Measurements from ENCODE around the gene DIPK1A.

DIPK1A gene

GRCh38 chr1:92922356-92923035 lies 38.8 kb downstream of the DIPK1A start:
- Histone ChIP-seq H3K27me3 (replicated peaks; ENCODE audit: control insufficient read depth, insufficient read depth, low read length) (no peaks in the 10 kb centered on the region), H3K4me3 (replicated peaks; ENCODE audit: low read depth, low read length) (no peak overlapping the region), H3K36me3 (ENCODE audit: control insufficient read depth, insufficient read depth, low read length) (no peaks in the 10 kb centered on the region; the same call in 1 of the 2 replicates)
- DNase-seq (ENCODE audit: extremely low read depth, insufficient read length) = no peak
- no peak for TF ChIP-seq CTCF (IDR thresholded peaks at IDR 0.05; ENCODE audit: insufficient read depth, low read length, poor library complexity, severe bottlenecking)

- no peak for TF ChIP-seq CTCF (IDR thresholded peaks at IDR 0.05; ENCODE audit: insufficient read depth, low read length, poor library complexity, severe bottlenecking)
- DNase-seq (ENCODE audit: extremely low read depth, insufficient read length) = no peak
- H3K36me3 ChIP-seq (ENCODE audit: control insufficient read depth, insufficient read depth, low read length) = no peaks in the 10 kb centered on the region; the same call in 1 of the 2 replicates
- no peak overlapping the region for H3K4me3 ChIP-seq (replicated peaks; ENCODE audit: low read depth, low read length)
- H3K27me3 ChIP-seq (replicated peaks; ENCODE audit: control insufficient read depth, insufficient read depth, low read length) = no peaks in the 10 kb centered on the region
Measured at GRCh38 chr1:92921031-92922023, 39.9 kb downstream of the DIPK1A start.

- H3K36me3 ChIP-seq (ENCODE audit: control insufficient read depth, insufficient read depth, low read length) = no peaks in the 10 kb centered on the region; the same call in 1 of the 2 replicates
- DNase-seq (ENCODE audit: extremely low read depth, insufficient read length) = no peak
Measured at GRCh38 chr1:92916899-92917298, 44.4 kb downstream of the DIPK1A start.

GRCh38 chr1:92915547-92915946 lies 45.7 kb downstream of the DIPK1A start:
- no peak for TF ChIP-seq CTCF (IDR thresholded peaks at IDR 0.05; ENCODE audit: insufficient read depth, low read length, poor library complexity, severe bottlenecking)
- no peak for DNase-seq (ENCODE audit: extremely low read depth, insufficient read length)
- no peak overlapping the region for H3K4me3 ChIP-seq (replicated peaks; ENCODE audit: low read depth, low read length)
- no peaks in the 10 kb centered on the region for H3K27me3 ChIP-seq (replicated peaks; ENCODE audit: control insufficient read depth, insufficient read depth, low read length)
- no peaks in the 10 kb centered on the region for H3K36me3 ChIP-seq (ENCODE audit: control insufficient read depth, insufficient read depth, low read length)

More at GRCh38 chr1:92916899-92917298, 44.4 kb downstream of the DIPK1A start:
- no peak for TF ChIP-seq CTCF (IDR thresholded peaks at IDR 0.05; ENCODE audit: insufficient read depth, low read length, poor library complexity, severe bottlenecking)
- Histone ChIP-seq H3K4me3 (replicated peaks; ENCODE audit: low read depth, low read length) (no peak overlapping the region), H3K27me3 (replicated peaks; ENCODE audit: control insufficient read depth, insufficient read depth, low read length) (no peaks in the 10 kb centered on the region)

- Histone ChIP-seq H3K4me3 (replicated peaks; ENCODE audit: low read depth, low read length) (no peak overlapping the region), H3K36me3 (ENCODE audit: control insufficient read depth, insufficient read depth, low read length) (no peaks in the 10 kb centered on the region), H3K27me3 (replicated peaks; ENCODE audit: control insufficient read depth, insufficient read depth, low read length) (no peaks in the 10 kb centered on the region)
- TF ChIP-seq CTCF (IDR thresholded peaks at IDR 0.05; ENCODE audit: insufficient read depth, low read length, poor library complexity, severe bottlenecking) = no peak
- DNase-seq (ENCODE audit: extremely low read depth, insufficient read length) = no peak
Measured at GRCh38 chr1:92913093-92913819, 48.0 kb downstream of the DIPK1A start.
